ENCODE results near the gene OR51S1. TPM values are rescaled to one million over a fixed set of nuclear protein-coding genes. Genes with fewer than 3 reads are reported as not detected.

OR51S1 gene
- polyA plus RNA-seq, 1 experiment, result not detected

DNA sequence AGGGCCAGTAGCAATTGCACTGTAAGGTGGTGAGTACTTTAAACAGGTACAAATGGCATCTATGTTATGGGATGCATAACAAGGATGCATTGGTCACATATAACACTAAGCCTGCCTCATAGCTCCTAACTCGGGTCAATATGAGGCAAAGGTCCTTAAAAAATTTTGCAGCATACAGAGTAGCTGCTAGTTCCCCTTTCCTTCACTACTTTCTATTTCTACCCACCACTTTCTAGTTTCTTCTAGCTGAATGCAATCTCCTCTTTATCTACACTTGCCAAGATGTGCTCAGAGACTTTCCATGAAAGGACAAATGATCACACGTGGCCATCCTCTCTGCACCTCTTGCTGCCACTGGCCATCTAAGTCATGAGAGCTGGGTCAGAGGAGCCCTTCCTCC is 18.1 kb downstream of the OR51S1 start:
- no peak for DNase-seq (ENCODE audit: low read depth, low spot score)
- TF ChIP-seq, protein P1, sequence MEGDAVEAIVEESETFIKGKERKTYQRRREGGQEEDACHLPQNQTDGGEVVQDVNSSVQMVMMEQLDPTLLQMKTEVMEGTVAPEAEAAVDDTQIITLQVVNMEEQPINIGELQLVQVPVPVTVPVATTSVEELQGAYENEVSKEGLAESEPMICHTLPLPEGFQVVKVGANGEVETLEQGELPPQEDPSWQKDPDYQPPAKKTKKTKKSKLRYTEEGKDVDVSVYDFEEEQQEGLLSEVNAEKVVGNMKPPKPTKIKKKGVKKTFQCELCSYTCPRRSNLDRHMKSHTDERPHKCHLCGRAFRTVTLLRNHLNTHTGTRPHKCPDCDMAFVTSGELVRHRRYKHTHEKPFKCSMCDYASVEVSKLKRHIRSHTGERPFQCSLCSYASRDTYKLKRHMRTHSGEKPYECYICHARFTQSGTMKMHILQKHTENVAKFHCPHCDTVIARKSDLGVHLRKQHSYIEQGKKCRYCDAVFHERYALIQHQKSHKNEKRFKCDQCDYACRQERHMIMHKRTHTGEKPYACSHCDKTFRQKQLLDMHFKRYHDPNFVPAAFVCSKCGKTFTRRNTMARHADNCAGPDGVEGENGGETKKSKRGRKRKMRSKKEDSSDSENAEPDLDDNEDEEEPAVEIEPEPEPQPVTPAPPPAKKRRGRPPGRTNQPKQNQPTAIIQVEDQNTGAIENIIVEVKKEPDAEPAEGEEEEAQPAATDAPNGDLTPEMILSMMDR (IDR thresholded peaks at IDR 0.05; ENCODE audit: low read depth, low read length), result no peak
- Histone ChIP-seq H3K27me3 (ENCODE audit: control insufficient read depth, insufficient read depth, low read length) (no peaks in the 10 kb centered on the region), H3K27ac (ENCODE audit: low read depth, low read length) (no peak overlapping the region), H3K4me3 (ENCODE audit: low read depth, low read length) (no peak overlapping the region), H3K9me3 (ENCODE audit: control insufficient read depth, insufficient read depth, low read length) (no peaks in the 10 kb centered on the region)
- CTCF ChIA-PET, result interaction anchor here (2.0 kb wide), 1 partner anchor 194 kb away, joined by 20 read pairs; the partner anchor contains the start of gene OR51D1
- POLR2A ChIA-PET, result no interaction called here

DNA sequence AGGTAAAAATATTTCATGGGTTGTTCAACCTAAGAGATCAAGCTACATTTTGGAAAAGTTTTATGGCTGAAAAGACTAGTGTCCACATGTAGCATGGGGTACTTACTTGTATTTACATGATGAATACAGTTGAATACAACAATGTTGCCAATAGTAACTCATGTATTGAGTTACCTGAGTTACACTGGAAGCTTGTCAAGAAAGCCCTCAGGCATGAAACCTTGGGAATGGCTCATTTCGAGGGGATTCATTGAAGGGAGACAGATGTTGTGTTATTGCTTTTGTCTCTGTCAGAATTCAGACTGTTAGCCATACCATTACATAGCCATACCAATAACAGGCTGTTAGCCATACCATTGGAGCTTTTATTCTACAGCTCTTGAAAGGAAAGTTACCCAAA is 18.7 kb downstream of the OR51S1 start:
- Histone ChIP-seq H3K9me3 (ENCODE audit: control insufficient read depth, insufficient read depth, low read length) (no peaks in the 10 kb centered on the region), H3K4me3 (ENCODE audit: low read depth, low read length) (no peak overlapping the region), H3K27ac (ENCODE audit: low read depth, low read length) (no peak overlapping the region), H3K27me3 (ENCODE audit: control insufficient read depth, insufficient read depth, low read length) (no peaks in the 10 kb centered on the region)
- no peak for DNase-seq (ENCODE audit: low read depth, low spot score)
- ChIA-PET CTCF (interaction anchor here (0.6 to 2.0 kb wide), 3 partner anchors 194 to 204 kb away, joined by 3 to 20 read pairs (median 5); partner anchors contain the start of gene OR51D1), POLR2A (no interaction called here)
- TF ChIP-seq, protein P1 (IDR thresholded peaks at IDR 0.05; ENCODE audit: low read depth, low read length), result no peak

DNA sequence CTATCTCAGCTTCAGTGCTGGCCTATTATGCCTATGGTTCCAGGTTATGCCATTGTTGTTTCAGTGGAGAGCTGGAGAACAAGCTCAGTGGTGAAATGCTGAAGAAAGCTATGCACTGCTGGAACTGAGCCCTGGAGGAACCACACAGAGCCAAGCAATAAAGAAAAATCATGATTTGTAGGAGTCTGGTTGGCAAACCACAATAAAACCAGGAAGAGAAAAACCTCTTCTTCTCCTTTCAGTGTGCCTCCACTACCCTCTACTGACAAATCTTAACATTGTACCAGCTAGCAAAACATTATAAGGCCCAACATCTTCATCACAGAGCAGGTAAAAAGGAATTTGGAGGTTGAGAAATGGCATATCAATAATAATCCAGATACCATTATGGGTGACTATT is 22.6 kb downstream of the OR51S1 start:
- TF ChIP-seq, protein P1 (IDR thresholded peaks at IDR 0.05; ENCODE audit: low read depth, low read length), result peak; percentile 66
- Histone ChIP-seq H3K4me3 (ENCODE audit: low read depth, low read length) (no peak overlapping the region), H3K27me3 (ENCODE audit: control insufficient read depth, insufficient read depth, low read length) (no peaks in the 10 kb centered on the region), H3K9me3 (ENCODE audit: control insufficient read depth, insufficient read depth, low read length) (no peaks in the 10 kb centered on the region), H3K27ac (ENCODE audit: low read depth, low read length) (no peak overlapping the region)
- POLR2A ChIA-PET, result no interaction called here
- DNase-seq (ENCODE audit: low read depth, low spot score), result no peak
- CTCF ChIA-PET, result interaction anchor here (0.6 to 5.5 kb wide), 15 partner anchors 20 to 639 kb away, joined by 3 to 134 read pairs (median 4); partner anchors contain the start of gene OR51D1

DNA sequence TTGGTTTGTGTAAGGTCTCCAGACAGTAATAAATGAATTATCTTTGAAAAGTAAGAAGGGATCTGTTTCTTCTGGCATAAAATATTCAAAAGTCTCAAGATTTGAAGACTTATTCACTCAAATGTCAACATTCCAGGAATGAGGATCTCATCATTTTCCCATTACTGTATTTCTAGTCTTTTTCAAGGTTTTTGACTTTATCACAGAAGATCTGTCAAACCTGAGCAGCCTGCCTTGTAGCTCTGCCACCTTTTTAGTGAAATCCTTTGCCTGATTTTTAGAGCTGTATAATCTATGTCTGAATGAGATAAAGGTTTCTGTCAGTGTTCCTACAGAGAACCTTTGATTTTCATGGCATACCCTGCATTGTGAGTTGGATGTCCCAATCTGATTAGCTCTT is 23.9 kb downstream of the OR51S1 start:
- Histone ChIP-seq H3K9me3 (ENCODE audit: control insufficient read depth, insufficient read depth, low read length) (no peaks in the 10 kb centered on the region), H3K27me3 (ENCODE audit: control insufficient read depth, insufficient read depth, low read length) (no peaks in the 10 kb centered on the region), H3K4me3 (ENCODE audit: low read depth, low read length) (no peak overlapping the region), H3K27ac (ENCODE audit: low read depth, low read length) (no peak overlapping the region)
- ChIA-PET POLR2A (no interaction called here), CTCF (interaction anchor here (1.2 to 5.5 kb wide), 6 partner anchors 29 to 638 kb away, joined by 3 to 134 read pairs (median 4); partner anchors contain the start of gene OR51D1)
- no peak for DNase-seq (ENCODE audit: low read depth, low spot score)
- TF ChIP-seq, protein P1 (IDR thresholded peaks at IDR 0.05; ENCODE audit: low read depth, low read length), result no peak

DNA sequence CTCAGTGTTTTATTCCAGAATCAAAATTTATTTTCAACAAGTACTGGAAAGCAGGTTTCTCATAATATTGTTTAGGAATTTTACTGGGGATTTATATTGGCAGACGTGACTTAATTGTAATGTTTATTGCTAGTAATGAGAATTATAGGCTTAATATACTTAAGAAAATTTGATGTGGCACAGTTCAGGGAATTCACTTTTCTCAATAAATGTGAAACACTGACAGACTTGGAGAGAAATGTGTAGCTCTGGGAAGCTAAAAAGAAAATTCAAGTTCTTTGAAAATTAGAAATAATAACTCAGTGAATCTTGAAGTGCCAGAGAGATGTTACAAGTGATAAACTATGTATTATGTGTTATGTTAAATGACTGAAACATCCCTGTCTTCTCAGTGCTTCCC is 28.0 kb downstream of the OR51S1 start, which contains the start of gene OR51F2:
Gene OR51F2 (plus strand): TSS at position 301 of the 400 bp plus-strand sequence. CDS start 101 bp downstream, outside the sequence.
- CTCF ChIA-PET, result interaction anchor here (1.4 kb wide), 1 partner anchor 184 kb away, joined by 4 read pairs; the partner anchor contains the start of gene OR51D1
- Histone ChIP-seq H3K4me3 (ENCODE audit: low read depth, low read length) (no peak within 1 kb of the TSS), H3K27ac (ENCODE audit: low read depth, low read length) (no peak within 1 kb of the TSS), H3K9me3 (ENCODE audit: control insufficient read depth, insufficient read depth, low read length) (no peaks in the 10 kb centered on the region), H3K27me3 (ENCODE audit: control insufficient read depth, insufficient read depth, low read length) (no peaks in the 10 kb centered on the region)
- POLR2A ChIA-PET, result no interaction called here
- TF ChIP-seq, protein P1 (IDR thresholded peaks at IDR 0.05; ENCODE audit: low read depth, low read length), result no peak
- no peak for DNase-seq (ENCODE audit: low read depth, low spot score)
